Activated CD4-positive, alpha-beta T cell treated with anti-CD3 and anti-CD28 coated beads for 36 hours (primary cell): Measurements from ENCODE around the gene SPRTN. TPM values are rescaled to one million over a fixed set of nuclear protein-coding genes. Genes with fewer than 3 reads are reported as not detected.

Source experiments
- ATAC-seq: fragments of 200-7000 bp; cut with Tn5 transposase; one replicate; pipeline ENCODE4 v1.10.0; 2021; ENCODE audit warnings: mild to moderate bottlenecking, moderate library complexity
- CTCF ChIA-PET: fragments of 350-600 bp; sonication (Branson Sonifier 250); formaldehyde crosslinking; loops from one replicate; lab custom pipeline; 2021; ENCODE audit warnings: antibody characterized with exemption; lab: Charles Lee
- POLR2A ChIA-PET: fragments of 350-600 bp; sonication (Branson Sonifier 250); formaldehyde crosslinking; loops from one replicate; lab custom pipeline; 2021; ENCODE audit warnings: antibody characterized with exemption, inconsistent platforms; lab: Charles Lee
- DNase-seq: peaks from one replicate; pipeline ENCODE4 v3.0.0-alpha.2; 2020
- H3K27ac Mint-ChIP-seq: one replicate; pipeline ENCODE4 v1.8.0; 2021; ENCODE audit warnings: mixed read lengths
- H3K27me3 Mint-ChIP-seq: one replicate; pipeline ENCODE4 v1.8.0; 2021; ENCODE audit warnings: mixed read lengths
- H3K36me3 Mint-ChIP-seq: one replicate; pipeline ENCODE4 v1.8.0; 2021; ENCODE audit warnings: low read depth, mixed read lengths
- H3K4me1 Mint-ChIP-seq: one replicate; pipeline ENCODE4 v1.8.0; 2021; ENCODE audit warnings: mixed read lengths
- H3K4me3 Mint-ChIP-seq: one replicate; pipeline ENCODE4 v1.8.0; 2021; ENCODE audit warnings: mild to moderate bottlenecking, moderate library complexity, mixed read lengths
- H3K9me3 Mint-ChIP-seq: one replicate; pipeline ENCODE4 v1.8.0; 2021; ENCODE audit warnings: low read depth, mixed read lengths
- intact Hi-C, 2 experiments: fragments of 100-400 bp; cut with DNase I in 1 of 2; cut with micrococcal nuclease in 1 of 2; formaldehyde crosslinking; loops; one replicate each; pipeline versions ENCODE4 v1.14.2 to v1.15.1; 2022 to 2024; cut with DNase I, micrococcal nuclease
- total RNA-seq, 2 experiments: library from RNA; stranded (reverse); gene quantifications; one replicate each; pipeline ENCODE4 v1.2.3, GENCODE V29; 2021

Gene SPRTN
- total RNA-seq, 2 experiments from 2014 or later: 7.8 to 10.9 TPM

- Mint-ChIP-seq H3K27ac (no peak overlapping the region), H3K4me3 (no peak overlapping the region), H3K27me3 (no peaks in the 10 kb centered on the region), H3K36me3 (peaks cover 5% of the 10 kb centered on the region), H3K9me3 (no peaks in the 10 kb centered on the region), H3K4me1 (peaks cover 54% of the 10 kb centered on the region)
- POLR2A ChIA-PET: no interaction called here
- no peak for ATAC-seq
- DNase-seq: no peak
- CTCF ChIA-PET: interaction anchor here (0.5 kb wide), 1 partner anchor 98 kb away, joined by 4 read pairs; no protein-coding TSS in a partner anchor
- intact Hi-C loops: no loop called here
Observed at GRCh38 chr1:231395076-231395997, 57.2 kb downstream of the SPRTN start.

DNA sequence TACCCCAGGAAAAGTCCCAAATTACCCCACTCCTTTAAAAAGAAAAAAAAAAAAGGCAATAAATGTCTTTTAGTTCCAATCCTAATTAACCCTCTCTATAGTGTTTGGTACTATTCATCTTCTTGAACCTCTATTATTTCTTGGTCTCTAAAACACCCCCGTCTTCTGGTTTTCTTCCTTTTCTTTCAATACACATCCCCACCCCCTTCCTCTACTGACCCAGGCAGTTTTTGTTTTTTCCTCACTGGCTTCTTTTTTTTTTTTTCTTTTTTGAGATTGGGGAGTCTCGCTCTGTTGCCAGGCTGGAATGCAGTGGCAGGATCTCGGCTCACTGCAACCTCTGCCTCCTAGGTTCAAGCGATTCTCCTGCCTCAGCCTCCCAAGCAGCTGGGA is 57.9 kb downstream of the SPRTN start:
- DNase-seq (no peak), ATAC-seq (no peak)
- H3K27ac Mint-ChIP-seq: no peak overlapping the region
- peaks cover 6% of the 10 kb centered on the region for H3K36me3 Mint-ChIP-seq
- no peaks in the 10 kb centered on the region for H3K27me3 Mint-ChIP-seq
- CTCF ChIA-PET: no interaction called here
- no peak overlapping the region for H3K4me3 Mint-ChIP-seq
- peaks cover 50% of the 10 kb centered on the region for H3K4me1 Mint-ChIP-seq
- intact Hi-C loops: no loop called here
- H3K9me3 Mint-ChIP-seq: no peaks in the 10 kb centered on the region
- POLR2A ChIA-PET: no interaction called here

DNA sequence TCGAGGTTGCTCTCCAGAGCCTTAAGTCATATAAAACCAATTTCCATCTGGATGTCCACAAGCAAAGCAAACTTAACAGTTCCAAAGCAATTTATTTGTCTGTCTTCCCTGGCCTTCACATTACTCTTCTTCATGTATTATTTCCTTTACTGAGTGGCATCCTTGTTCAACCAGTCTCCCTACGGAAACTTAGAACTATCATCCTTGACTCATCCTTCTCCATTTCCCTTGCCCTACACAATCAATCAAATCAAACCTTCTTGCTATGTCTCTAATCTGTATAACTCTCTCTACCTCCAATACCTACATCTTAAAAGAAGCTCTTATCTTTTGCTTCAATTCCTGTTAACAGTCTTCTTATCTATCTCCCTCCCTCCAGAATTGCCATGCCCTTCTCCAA is 58.5 kb downstream of the SPRTN start:
- Mint-ChIP-seq H3K27me3 (no peaks in the 10 kb centered on the region), H3K27ac (no peak overlapping the region), H3K36me3 (peaks cover 6% of the 10 kb centered on the region), H3K9me3 (no peaks in the 10 kb centered on the region), H3K4me1 (peaks cover 48% of the 10 kb centered on the region), H3K4me3 (no peak overlapping the region)
- intact Hi-C loops: no loop called here
- CTCF ChIA-PET: no interaction called here
- ATAC-seq: no peak
- POLR2A ChIA-PET: no interaction called here
- no peak for DNase-seq

DNA sequence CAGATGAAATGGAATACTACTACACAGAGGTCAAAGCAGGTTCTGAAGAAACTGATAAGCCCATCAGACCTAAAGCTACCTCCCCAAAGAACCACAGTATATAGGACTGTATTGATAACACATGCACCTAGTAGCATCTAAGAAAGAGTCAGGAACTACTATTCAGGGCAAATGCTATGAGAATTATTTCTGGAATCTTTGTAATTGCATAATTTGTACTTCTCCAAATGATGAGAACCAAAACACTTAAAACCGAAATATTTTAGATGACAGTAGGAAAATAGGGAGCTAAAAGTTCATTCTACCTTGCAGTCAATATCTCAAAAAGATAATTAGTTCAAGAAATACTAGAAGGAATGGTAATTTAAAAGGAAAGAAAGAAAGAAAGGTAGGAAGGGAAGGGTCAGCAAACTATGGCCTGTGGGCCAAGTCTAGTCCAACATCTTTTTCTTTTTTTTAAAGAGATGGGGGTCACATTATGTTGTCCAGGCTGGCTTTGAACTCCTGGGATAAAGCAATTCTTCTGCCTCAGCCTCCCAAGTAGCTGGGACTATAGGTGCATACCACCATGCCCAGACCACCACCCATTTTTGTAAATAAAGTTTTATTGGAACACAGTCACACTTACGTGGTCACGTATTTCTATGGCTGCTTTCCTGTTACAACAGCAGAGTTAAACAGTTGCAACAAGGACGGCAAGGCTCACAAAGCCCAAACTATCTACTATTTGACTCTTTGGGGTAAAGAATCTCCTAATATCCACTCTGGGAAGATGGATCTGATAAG is 60.0 kb downstream of the SPRTN start:
- peaks cover 43% of the 10 kb centered on the region for H3K4me1 Mint-ChIP-seq
- H3K4me3 Mint-ChIP-seq: no peak overlapping the region
- no peaks in the 10 kb centered on the region for H3K9me3 Mint-ChIP-seq
- no peaks in the 10 kb centered on the region for H3K27me3 Mint-ChIP-seq
- peaks cover 8% of the 10 kb centered on the region for H3K36me3 Mint-ChIP-seq
- intact Hi-C loops: no loop called here
- DNase-seq (no peak), ATAC-seq (no peak)
- ChIA-PET CTCF (interaction anchor here (0.6 to 1.2 kb wide), 2 partner anchors 141 to 175 kb away, joined by 3 to 4 read pairs; no protein-coding TSS in a partner anchor), POLR2A (no interaction called here)
- H3K27ac Mint-ChIP-seq: no peak overlapping the region

- ATAC-seq (no peak), DNase-seq (no peak)
- intact Hi-C loops: no loop called here
- CTCF ChIA-PET: interaction anchor here (0.7 to 1.2 kb wide), 4 partner anchors 10 to 38 kb away, joined by 3 read pairs; no protein-coding TSS in a partner anchor
- POLR2A ChIA-PET: no interaction called here
- Mint-ChIP-seq H3K27ac (no peak overlapping the region), H3K4me3 (no peak overlapping the region), H3K4me1 (peaks cover 33% of the 10 kb centered on the region), H3K9me3 (no peaks in the 10 kb centered on the region), H3K27me3 (no peaks in the 10 kb centered on the region), H3K36me3 (peaks cover 15% of the 10 kb centered on the region)
Observed at GRCh38 chr1:231401478-231401877, 63.4 kb downstream of the SPRTN start.

GRCh38 chr1:231404318-231404717 is 66.2 kb downstream of the SPRTN start:
- no peak for ATAC-seq
- peaks cover 14% of the 10 kb centered on the region for H3K36me3 Mint-ChIP-seq
- CTCF ChIA-PET: interaction anchor here (1.3 kb wide), 1 partner anchor 11 kb away, joined by 6 read pairs; no protein-coding TSS in a partner anchor
- no peaks in the 10 kb centered on the region for H3K9me3 Mint-ChIP-seq
- H3K27ac Mint-ChIP-seq: no peak overlapping the region
- no peaks in the 10 kb centered on the region for H3K27me3 Mint-ChIP-seq
- peaks cover 16% of the 10 kb centered on the region for H3K4me1 Mint-ChIP-seq
- POLR2A ChIA-PET: no interaction called here
- H3K4me3 Mint-ChIP-seq: no peak overlapping the region
- intact Hi-C loops: no loop called here
- DNase-seq: no peak

Other genes starting within 250 kb of the SPRTN start
- gene TRIM67, start 176.2 kb upstream of the SPRTN start, total RNA-seq: not detected
- gene GNPAT, start 97.1 kb upstream of the SPRTN start, total RNA-seq: 10 to 100 TPM; 58.0 to 62.0 TPM
- gene EXOC8, start 441 bp upstream of the SPRTN start, total RNA-seq: 10 to 100 TPM; 10.0 to 13.7 TPM
- gene EGLN1, start 84.0 kb downstream of the SPRTN start, total RNA-seq: 10 to 100 TPM; 31.5 to 43.7 TPM
- 10 to 100 TPM; 36.5 to 46.7 TPM for gene TSNAX, start 190.4 kb downstream of the SPRTN start, total RNA-seq